HG03108 (cell line): ENCODE measurements around the gene ZSWIM5.
"Not testable (repeated sequence)": the region's sequence is repeated elsewhere in the genome, so short reads cannot be mapped to it uniquely, and the experiment has no call there.

Experiments used
- ATAC-seq: cut with Tn5 transposase; IDR thresholded peaks from one replicate; pipeline ENCODE4 v1.9.1; 2021; ENCODE audit warnings: moderate library complexity; ENCODE audit not compliant: unreplicated experiment

Gene ZSWIM5

GRCh38 chr1:45205910-45206721 is at the start of gene ZSWIM5:
Gene ZSWIM5 (minus strand): TSS chr1:45206605. CDS start chr1:45206350, 255 bp downstream.
- ATAC-seq: no peak

DNA sequence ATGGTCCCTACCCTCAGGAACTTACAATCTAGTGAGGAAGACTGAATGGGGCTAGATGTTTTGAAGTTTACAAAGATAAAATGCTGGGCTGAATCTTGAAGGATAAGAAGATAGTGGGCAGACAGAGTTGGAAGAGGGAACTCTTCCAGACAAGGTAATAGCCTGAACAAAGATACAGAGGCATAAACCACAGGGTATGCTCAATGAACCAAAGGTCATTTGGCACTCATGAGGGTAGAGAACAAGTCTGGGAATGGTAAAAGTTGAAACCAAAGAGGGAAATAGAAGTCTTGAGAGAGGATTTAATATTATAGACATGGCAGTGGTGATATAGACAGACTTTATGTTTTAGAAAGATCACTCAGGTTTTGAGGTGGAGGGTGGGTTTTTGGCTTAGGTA is 48.1 kb upstream of the ZSWIM5 start:
- ATAC-seq: no peak

DNA sequence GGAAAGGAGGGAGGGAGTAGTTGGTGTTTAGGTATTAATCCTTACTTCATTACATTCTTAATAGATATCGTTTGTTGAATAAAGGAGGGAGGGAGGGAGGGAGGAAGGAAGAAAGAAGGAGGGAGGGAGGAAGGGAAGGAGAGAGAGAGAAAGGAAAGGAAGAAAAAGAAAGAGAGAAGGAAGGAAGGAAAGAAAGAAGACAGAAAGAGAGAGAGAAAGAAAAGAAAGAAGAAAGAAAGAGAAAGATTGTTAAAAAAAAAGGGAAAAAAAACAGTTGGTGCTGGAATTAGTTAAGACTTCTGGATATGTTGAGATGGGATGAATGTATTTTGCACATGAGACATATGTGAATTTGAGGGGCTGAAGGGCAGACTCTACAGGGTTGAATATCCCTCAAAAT is 44.1 kb upstream of the ZSWIM5 start:
- no peak for ATAC-seq

- ATAC-seq: not testable (repeated sequence)
Observed at GRCh38 chr1:45248004-45248403, 41.6 kb upstream of the ZSWIM5 start.

GRCh38 chr1:45246760-45247159 is 40.4 kb upstream of the ZSWIM5 start:
- ATAC-seq: no peak

DNA sequence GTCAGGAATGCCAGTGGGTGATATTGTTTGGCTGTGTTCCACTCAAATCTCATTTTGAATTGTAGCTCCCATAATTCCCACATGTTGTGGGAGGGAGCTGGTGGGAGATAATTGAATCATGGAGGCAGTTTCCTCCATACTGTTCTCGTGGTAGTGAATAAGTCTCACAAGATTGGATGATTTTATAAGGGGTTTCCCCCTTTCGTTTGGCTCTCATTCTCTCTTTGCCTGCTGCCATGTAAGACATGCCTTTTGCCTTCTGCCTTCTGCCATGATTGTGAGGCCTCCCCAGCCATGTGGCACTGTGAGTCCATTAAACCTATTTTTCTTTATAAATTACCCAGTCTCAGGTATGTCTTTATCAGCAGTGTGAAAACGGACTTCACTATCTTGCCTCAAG is 40.0 kb upstream of the ZSWIM5 start:
- not testable (repeated sequence) for ATAC-seq

GRCh38 chr1:45244660-45245059 is 38.3 kb upstream of the ZSWIM5 start:
- ATAC-seq: no peak

GRCh38 chr1:45243476-45244343 is 37.3 kb upstream of the ZSWIM5 start:
- no peak for ATAC-seq

- no peak for ATAC-seq
Observed at GRCh38 chr1:45238846-45239245, 32.4 kb upstream of the ZSWIM5 start.

- no peak for ATAC-seq
Observed at GRCh38 chr1:45236136-45236535, 29.7 kb upstream of the ZSWIM5 start.

DNA sequence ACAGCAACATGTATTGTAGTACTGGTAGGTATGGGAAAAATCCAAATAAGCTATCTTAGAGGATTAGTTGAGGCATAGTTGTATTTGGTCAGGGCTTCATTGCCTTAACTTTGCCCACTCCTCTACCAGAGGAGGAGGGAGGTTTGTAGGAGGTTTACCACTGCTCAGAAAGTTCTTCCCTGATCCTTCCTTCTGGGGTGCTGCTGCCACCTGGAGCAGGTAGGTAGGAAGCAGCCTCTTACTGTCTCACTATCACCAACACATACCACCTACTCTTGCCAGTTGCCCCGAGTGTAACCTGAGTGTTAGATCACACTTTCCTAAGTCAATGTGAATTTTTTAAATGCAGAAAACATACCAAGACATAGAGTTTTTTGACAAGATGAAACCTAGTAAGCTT is 24.1 kb upstream of the ZSWIM5 start:
- no peak for ATAC-seq

DNA sequence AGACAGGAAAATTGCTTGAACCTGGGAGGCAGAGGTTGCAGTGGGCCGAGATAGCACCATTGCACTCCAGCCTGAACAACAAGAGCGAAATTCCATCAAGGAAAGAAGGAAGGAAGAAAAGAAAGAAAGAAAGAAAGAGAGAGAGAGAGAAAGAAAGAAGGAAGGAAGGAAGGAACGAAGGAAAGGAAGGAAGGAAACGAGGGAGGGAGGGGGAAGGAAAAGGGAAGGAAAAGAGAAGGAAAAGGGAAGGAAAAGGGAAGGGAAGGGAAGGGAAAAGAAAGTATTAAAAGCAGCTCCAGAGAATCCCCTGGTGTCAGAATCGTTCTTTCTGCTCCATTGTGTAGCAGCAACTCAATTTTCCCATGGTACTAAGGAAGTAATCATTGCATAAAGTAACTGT is 19.2 kb upstream of the ZSWIM5 start:
- ATAC-seq: no peak

DNA sequence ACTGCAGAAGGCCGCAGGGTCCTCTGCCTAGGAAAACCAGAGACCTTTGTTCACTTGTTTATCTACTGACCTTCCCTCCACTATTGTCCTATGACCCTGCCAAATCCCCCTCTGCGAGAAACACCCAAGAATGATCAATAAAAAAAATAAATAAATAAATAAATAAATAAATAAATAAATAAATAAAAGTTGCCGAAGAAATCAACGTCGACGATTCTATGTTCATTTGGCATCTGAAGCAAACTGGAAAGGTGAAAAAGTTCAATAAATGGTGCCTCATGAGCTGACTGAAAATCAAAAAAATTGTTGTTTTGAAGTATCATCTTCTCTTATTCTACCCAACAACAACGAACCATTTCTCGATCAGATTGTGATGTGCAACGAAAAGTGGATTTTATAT is 17.3 kb upstream of the ZSWIM5 start:
- not testable (repeated sequence) for ATAC-seq

GRCh38 chr1:45221716-45222115 is 15.3 kb upstream of the ZSWIM5 start:
- ATAC-seq: no peak

DNA sequence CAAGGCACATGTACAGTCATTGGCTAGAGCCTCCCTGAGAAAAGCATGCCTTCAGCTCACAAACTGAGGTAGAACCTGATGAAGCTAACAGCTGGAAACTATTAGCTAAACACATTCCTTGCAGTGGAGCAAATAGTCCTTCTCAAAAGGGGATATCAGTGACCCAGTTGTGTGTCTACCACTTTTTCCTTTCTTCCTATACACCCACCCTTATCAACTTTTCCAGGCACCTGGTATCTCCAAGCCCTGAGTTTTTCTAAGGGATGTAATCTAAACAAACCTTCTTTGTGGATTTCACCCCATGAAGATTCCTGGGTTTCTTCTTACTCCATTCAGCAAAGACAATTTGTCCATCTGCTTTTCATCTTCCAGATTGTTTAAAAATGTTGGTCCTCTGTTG is 10.5 kb upstream of the ZSWIM5 start:
- ATAC-seq: no peak

DNA sequence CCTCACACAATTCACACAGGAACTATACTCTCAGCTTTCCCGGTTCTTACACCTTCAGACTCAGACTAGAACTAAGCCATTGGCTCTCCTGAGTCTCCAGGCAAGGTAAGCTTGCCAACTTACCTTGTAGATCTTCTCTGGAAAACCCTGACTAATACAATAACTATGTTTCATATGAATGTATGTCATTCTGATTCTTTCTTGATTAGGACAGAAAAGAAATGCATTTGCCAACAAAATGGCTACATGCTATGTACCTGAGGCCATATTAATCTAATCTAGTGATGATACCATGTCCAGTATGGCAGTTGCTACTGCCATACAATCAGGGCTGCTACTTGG is 9.8 kb upstream of the ZSWIM5 start:
- ATAC-seq: no peak

DNA sequence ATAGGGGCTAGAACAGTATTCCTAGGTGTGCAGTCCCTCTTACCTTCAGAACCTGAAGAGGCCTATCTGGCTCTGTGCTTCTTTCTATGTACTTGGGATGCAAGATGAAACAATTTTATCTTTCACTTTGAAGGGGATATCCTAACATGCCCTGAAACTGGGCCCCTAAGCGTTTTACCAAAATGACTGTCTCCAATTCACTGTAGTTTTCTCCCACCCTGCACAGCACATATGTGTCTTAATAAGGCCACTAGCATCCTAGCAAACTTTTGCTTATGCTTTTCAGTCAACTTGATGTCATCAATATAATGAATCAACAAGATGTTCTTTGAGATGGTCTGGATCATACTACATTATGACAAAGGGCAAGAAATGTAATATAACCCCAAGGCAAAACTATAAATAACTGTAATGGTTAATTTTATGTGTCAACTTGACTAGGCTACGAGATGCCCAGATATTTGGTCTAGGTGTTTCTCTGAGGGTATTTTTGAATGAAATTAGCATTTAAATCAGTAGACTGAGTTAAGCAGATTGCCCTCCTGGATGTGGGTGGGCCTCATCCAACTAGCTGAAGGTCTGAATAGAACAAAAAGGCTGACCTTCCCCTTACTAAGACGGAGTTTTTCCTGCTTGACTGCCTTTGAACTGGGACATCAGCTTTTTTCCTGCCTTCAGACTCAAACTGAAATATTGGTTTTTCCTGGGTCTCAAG is 9.2 kb upstream of the ZSWIM5 start:
- ATAC-seq: no peak

DNA sequence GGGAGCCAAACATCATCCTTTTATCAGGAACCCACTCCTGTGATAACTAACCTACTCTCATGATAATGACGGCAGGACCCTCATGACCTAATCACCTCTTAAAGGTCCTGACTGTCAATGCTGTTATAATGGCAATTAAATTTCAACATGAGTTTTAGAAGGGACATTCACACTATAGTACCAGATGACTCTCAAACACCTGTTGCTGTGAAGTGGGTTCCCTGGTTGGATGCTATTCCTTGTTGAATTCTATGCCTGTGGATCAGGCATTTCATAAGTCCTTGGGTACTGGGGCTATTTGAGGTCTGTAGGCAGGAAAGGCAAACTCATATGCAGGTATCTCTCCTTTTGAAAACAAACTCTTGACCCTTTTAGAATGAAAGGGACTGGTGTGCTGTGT is 7.5 kb upstream of the ZSWIM5 start:
- ATAC-seq: no peak

GRCh38 chr1:45211076-45211475 is 4.7 kb upstream of the ZSWIM5 start:
- no peak for ATAC-seq

DNA sequence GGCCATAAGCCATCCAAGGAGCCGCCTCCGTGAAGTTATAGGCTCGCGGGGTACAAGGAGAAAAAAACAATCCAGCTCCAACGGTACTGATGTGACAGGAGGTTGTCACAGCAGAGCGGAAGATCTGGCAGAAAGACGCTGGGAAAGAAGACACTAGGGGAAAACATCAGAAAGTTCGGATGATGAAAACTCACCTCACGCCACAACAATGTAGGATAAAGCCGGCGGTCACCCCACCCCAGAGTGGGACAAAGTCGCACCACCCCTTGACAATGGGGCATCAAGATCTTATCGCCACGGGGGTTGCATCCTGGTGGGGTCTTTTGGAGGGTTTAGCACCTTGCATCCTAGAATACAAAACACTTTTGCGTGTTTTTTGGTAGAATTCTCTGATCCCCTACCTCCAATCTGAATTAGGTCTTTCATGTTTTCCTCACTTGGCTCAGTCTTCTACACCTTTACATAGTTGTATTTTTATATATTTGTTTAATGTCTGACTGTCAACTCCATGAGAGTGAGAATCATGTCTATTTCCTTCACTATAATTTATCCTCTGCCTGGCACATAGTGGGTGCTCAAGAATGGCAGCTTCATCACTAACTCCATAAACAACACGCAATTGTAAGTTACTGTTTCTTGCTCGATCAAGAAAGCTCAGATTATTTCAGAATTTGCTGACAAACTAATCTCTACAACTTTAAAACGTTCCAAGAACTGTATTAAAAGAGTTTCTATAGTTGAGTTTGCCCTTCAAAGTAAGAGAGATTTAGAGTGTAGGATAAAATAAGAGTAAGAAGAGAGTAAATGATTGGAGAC is 611 bp upstream of the ZSWIM5 start:
- no peak for ATAC-seq
